K562 (cell line): Measurements from ENCODE around the gene SLC9A3. TPM values are rescaled to one million over a fixed set of nuclear protein-coding genes. Genes with fewer than 3 reads are reported as not detected.

Experiments
- ATAC-seq: fragments of 200-7000 bp; cut with Tn5 transposase; 3 replicates; pipeline ENCODE4 v1.9.1; 2020; ENCODE audit warnings: moderate library complexity
- BruUV-seq: library from RNA; stranded (reverse); fragments of 400-500 nt; replicated peaks from 2 replicates; lab custom pipeline; 2021; lab: Mats Ljungman, UMichigan
- CTCF ChIA-PET: fragments of 300-600 bp; formaldehyde crosslinking; extraction: SDS; loops from one replicate; lab custom pipeline; 2021; ENCODE audit warnings: low intra/inter-chr PET ratio; lab: Yijun Ruan, JAX
- POLR2A ChIA-PET: fragments of 300-600, 350-650 bp; sonication (Branson Sonifier 250); formaldehyde crosslinking; extraction: SDS; loops from one replicate; lab custom pipeline; 2021; ENCODE audit warnings: antibody characterized with exemption, inconsistent platforms; lab: Yijun Ruan, JAX
- DNase-seq, 4 experiments: peaks; one replicate each; pipeline versions ENCODE4 v3.0.0 to v3.0.0-alpha.2; 2011 to 2018; ENCODE audit warnings: low spot score in 3 of 4, mixed read lengths in 3 of 4; ENCODE audit errors: extremely low read depth in 1 of 4
- FAIRE-seq: peaks from 2 replicates; lab custom pipeline; 2011; peaks lifted over from hg19 to GRCh38; lab: Jason Lieb, UNC
- H2AFZ ChIP-seq: 2 replicates; pipeline ENCODE4 v1.6.0; 2011; ENCODE audit warnings: low read depth, low read length, control low read depth, inconsistent platforms
- H3K27ac ChIP-seq: fragments of 200-600 bp; 3 replicates; pipeline ENCODE4 v1.8.0; 2011; ENCODE audit warnings: low read depth, mild to moderate bottlenecking, control low read depth, inconsistent platforms, low read length, moderate library complexity, mixed read lengths; ENCODE audit errors: extremely low read depth
- H3K27me3 ChIP-seq, 2 experiments: fragments of 300-600 bp in 1 of 2; 2 replicates in 1 of 2; 3 replicates in 1 of 2; pipeline versions ENCODE4 v1.6.0 to v1.8.0; 2011; ENCODE audit warnings: inconsistent platforms in 2 of 2, low read length in 2 of 2, mild to moderate bottlenecking in 1 of 2, mixed read lengths in 1 of 2, moderate library complexity in 1 of 2; ENCODE audit not compliant: control insufficient read depth in 2 of 2, insufficient read depth in 2 of 2
- H3K36me3 ChIP-seq: fragments of 300-600 bp; 3 replicates; pipeline ENCODE4 v1.8.0; 2011; ENCODE audit warnings: mild to moderate bottlenecking, low read length, inconsistent platforms; ENCODE audit not compliant: control insufficient read depth, insufficient read depth
- H3K4me1 ChIP-seq, 2 experiments: fragments of 200-600 bp in 1 of 2; replicated peaks in 1 of 2; 2 replicates in 1 of 2; 3 replicates in 1 of 2; pipeline versions ENCODE4 v1.5.1 to v1.8.0; 2011; ENCODE audit warnings: inconsistent platforms in 2 of 2, low read length in 2 of 2, mild to moderate bottlenecking in 1 of 2, mixed read lengths in 1 of 2, moderate library complexity in 1 of 2; ENCODE audit not compliant: control insufficient read depth in 2 of 2, insufficient read depth in 2 of 2
- H3K4me2 ChIP-seq: 2 replicates; pipeline ENCODE4 v1.6.1; 2011; ENCODE audit warnings: low read length, control low read depth, inconsistent platforms, mixed read lengths; ENCODE audit not compliant: insufficient read depth
- H3K4me3 ChIP-seq: fragments of 200-600 bp; sonication (generic), shearing (Covaris generic); 2 replicates; pipeline ENCODE4 v1.5.1; 2016; ENCODE audit warnings: control low read depth, inconsistent platforms
- H3K79me2 ChIP-seq: fragments of 200-600 bp; 3 replicates; pipeline ENCODE4 v1.8.0; 2011; ENCODE audit warnings: low read length, inconsistent platforms; ENCODE audit not compliant: control insufficient read depth, insufficient read depth
- H3K9ac ChIP-seq, 2 experiments: 2 replicates each; pipeline versions ENCODE4 v1.6.0 to v1.6.1; 2011; ENCODE audit warnings: low read depth in 2 of 2, low read length in 2 of 2, control low read depth in 1 of 2, inconsistent platforms in 1 of 2, mild to moderate bottlenecking in 1 of 2, mixed read lengths in 1 of 2; ENCODE audit not compliant: insufficient read depth in 1 of 2
- H3K9me1 ChIP-seq: one replicate; pipeline ENCODE4 v1.6.0; 2011; ENCODE audit warnings: inconsistent platforms, mild to moderate bottlenecking, low read length, moderate library complexity; ENCODE audit not compliant: control insufficient read depth, insufficient read depth
- H3K9me3 ChIP-seq: replicated peaks from 2 replicates; pipeline ENCODE4 v1.5.1; 2011; ENCODE audit warnings: low read depth, low read length, inconsistent platforms; ENCODE audit not compliant: control insufficient read depth, insufficient read depth
- H4K20me1 ChIP-seq: replicated peaks from 2 replicates; pipeline ENCODE4 v1.6.1; 2011; ENCODE audit warnings: low read length, inconsistent platforms, mixed read lengths; ENCODE audit not compliant: control insufficient read depth, insufficient read depth
- ATF1 ChIP-seq, 2 experiments: fragments of 450-650 bp in 1 of 2; IDR thresholded peaks; 2 replicates each; pipeline ENCODE4 v1.6.1; 2016; ENCODE audit warnings: missing compliant biosample characterization in 1 of 2, missing genetic modification characterization in 1 of 2
- KDM2B ChIP-seq: fragments of 250-450 bp; sonication (Bioruptor Pico); IDR thresholded peaks from 2 replicates; pipeline ENCODE4 v1.8.0; 2021; ENCODE audit warnings: mild to moderate bottlenecking, moderate library complexity
- KDM4B ChIP-seq, 2 experiments: fragments of 450-650 bp in 1 of 2; sonication (generic) in 1 of 2; IDR thresholded peaks; 2 replicates each; pipeline ENCODE4 v1.6.1; 2016 to 2017; ENCODE audit warnings: borderline replicate concordance in 2 of 2, antibody characterized with exemption in 1 of 2, low read depth in 1 of 2, mild to moderate bottlenecking in 1 of 2
- KLF1 ChIP-seq: fragments of 450-650 bp; IDR thresholded peaks from 2 replicates; pipeline ENCODE4 v1.6.1; 2016; ENCODE audit warnings: missing genetic modification characterization, missing compliant biosample characterization
- L3MBTL2 ChIP-seq: fragments of 450-650 bp; IDR thresholded peaks from 2 replicates; pipeline ENCODE4 v1.6.1; 2016; ENCODE audit warnings: mild to moderate bottlenecking, moderate library complexity
- MIER1 ChIP-seq: fragments of 450-650 bp; IDR thresholded peaks from 2 replicates; pipeline ENCODE4 v1.6.1; 2016; ENCODE audit warnings: antibody characterized with exemption, mild to moderate bottlenecking, low read depth
- NCOA1 ChIP-seq: fragments of 450-650 bp; IDR thresholded peaks from 2 replicates; pipeline ENCODE4 v1.6.1; 2016; ENCODE audit warnings: low read depth
- SRSF7 ChIP-seq: fragments of 200-400 bp; formaldehyde crosslinking; optimal IDR thresholded peaks from 2 replicates; pipeline ENCODE3; 2017; ENCODE audit warnings: mild to moderate bottlenecking, low read depth, low read length
- TEAD4 ChIP-seq, 2 experiments: sonication (generic) in 1 of 2; formaldehyde crosslinking in 1 of 2; IDR thresholded peaks; 2 replicates each; pipeline versions ENCODE4 v1.6.1 to v1.8.0; 2012 to 2022; ENCODE audit warnings: borderline replicate concordance in 1 of 2, inconsistent platforms in 1 of 2, low read length in 1 of 2, mild to moderate bottlenecking in 1 of 2, missing genetic modification reagents in 1 of 2
- whole genome bisulfite sequencing: fragments of 100-300 bp; shearing (Covaris generic); methylation state at CpG from one replicate; pipeline ENCODE4 v1.1.6; 2016; ENCODE audit warnings: low coverage, mixed read lengths; ENCODE audit not compliant: insufficient coverage; ENCODE audit errors: missing lambda C conversion rate; 5-methylcytosine and 5-hydroxymethylcytosine counted together
- in situ Hi-C: fragments of 300-500 bp; cut with MboI; formaldehyde crosslinking; loops from 4 replicates; pipeline ENCODE4 v1.15.0; 2018; ENCODE audit warnings: inconsistent platforms, mixed read lengths
- intact Hi-C: fragments of 100-400 bp; cut with micrococcal nuclease; formaldehyde crosslinking; loops from 2 replicates; pipeline ENCODE4 v1.14.2; 2022
- polyA plus RNA-seq, 8 experiments: library from polyadenylated mRNA; depleted of rRNA in 4 of 8; stranded (reverse) in 5 of 8; unstranded in 3 of 8; fragments of >200 nt; fragmentation: Nextera tagmentation in 2 of 8; fragmentation: Illumina TruSeq in 1 of 8; extraction: Ambion mirVana in 2 of 8; extraction: Trizol in 1 of 8; gene quantifications; 2 replicates each; pipeline versions ENCODE4 v1.2.1 to v1.2.3, GENCODE V29; 2011 to 2014; ENCODE audit warnings: inconsistent platforms in 1 of 8, missing spikeins in 1 of 8
- total RNA-seq, 7 experiments: library from RNA; depleted of rRNA in 6 of 7; stranded (reverse); fragments of >200 nt in 6 of 7; fragmentation: Illumina TruSeq in 2 of 7; extraction: Trizol in 2 of 7; gene quantifications; 2 replicates each; pipeline versions ENCODE4 v1.2.1 to v1.2.3, GENCODE V29; 2011 to 2021; ENCODE audit warnings: low replicate concordance in 1 of 7
- TF ChIP-seq, protein P1 (sequence below): fragments of 450-650 bp; IDR thresholded peaks from 2 replicates; pipeline ENCODE4 v1.6.1; 2016; ENCODE audit warnings: missing biosample characterization, missing genetic modification characterization
- TF ChIP-seq, protein P2 (sequence below), 2 experiments: fragments of 450-650 bp in 1 of 2; sonication (generic) in 1 of 2; formaldehyde crosslinking in 1 of 2; IDR thresholded peaks; 2 replicates each; pipeline versions ENCODE4 v1.7.1 to v1.9.0; 2016 to 2022; ENCODE audit warnings: inconsistent platforms in 1 of 2, mild to moderate bottlenecking in 1 of 2, missing genetic modification reagents in 1 of 2

SLC9A3 gene
- total and polyA plus RNA-seq, 9 of the 15 experiments (the other 6 are each of a cell fraction or from before 2014, with no cell fraction given) = 1.5 to 5.8 (median 3.7) TPM; not detected in 2

DNA sequence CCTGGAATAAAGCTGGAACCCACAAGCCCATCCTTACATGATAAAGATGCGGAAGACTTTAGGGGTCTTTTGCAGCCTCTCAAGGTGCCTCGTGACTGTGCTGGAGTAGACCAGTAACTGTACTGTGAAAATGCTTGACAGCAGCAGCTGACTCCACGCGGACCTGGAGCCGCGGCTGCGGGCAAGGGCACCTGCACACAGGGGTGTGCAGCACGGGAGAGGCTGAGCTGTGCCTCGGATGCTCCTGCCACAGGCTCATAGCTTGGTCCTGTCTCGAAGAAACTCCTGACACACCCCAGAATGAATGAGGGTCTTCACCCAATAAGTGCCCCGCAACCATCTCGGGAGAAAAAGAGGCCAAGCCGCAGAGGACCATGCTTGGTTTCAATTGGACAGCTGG, 47.5 kb upstream of the SLC9A3 start (continued):
- TF ChIP-seq ATF1 (CRISPR knock-in tag; IDR thresholded peaks at IDR 0.05) (no peak), ATF1 (tag; IDR thresholded peaks at IDR 0.05) (no peak), KLF1 (tag) (no peak), KDM2B (CRISPR knock-in tag) (no peak), SRSF7 (no peak)
- TF ChIP-seq, all 486 proteins: peak for 0

DNA sequence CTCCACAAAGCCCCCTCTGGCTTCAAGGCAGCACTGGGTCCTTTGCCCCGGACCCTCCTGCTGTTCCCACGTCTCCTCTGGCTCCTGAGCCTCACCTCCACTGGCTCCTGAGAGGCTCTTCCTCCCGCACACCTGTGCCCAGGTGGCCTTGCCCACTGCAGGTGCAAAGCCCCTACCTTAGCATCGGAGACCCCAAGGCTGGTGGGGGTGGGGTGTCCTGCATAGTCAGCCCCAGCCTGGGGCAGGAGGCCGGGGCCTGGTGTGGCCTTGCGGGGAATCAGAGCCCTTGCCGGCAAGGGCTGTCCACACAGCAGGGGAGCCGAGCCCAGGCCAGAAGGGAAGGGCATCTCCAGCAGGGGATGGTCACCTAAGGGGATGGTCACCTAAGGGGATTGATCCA, 46.6 kb upstream of the SLC9A3 start:
- in situ Hi-C loops (no loop called here), intact Hi-C loops (no loop called here)
- FAIRE-seq (no peak), DNase-seq (no peak), ATAC-seq (no peak)
- H3K4me1 ChIP-seq = peaks cover 0 to 30% of the 10 kb centered on the region in 2 experiments; a peak in 2 of 5 replicates
- H3K9me1 ChIP-seq = no peaks in the 10 kb centered on the region
- H3K27ac ChIP-seq = no peak overlapping the region
- H3K79me2 ChIP-seq = no peaks in the 10 kb centered on the region
- no peak overlapping the region for H3K4me2 ChIP-seq
- ChIA-PET POLR2A (interaction anchor here (1.2 to 1.5 kb wide), 2 partner anchors 11 to 34 kb away, joined by 3 to 4 read pairs; no protein-coding TSS in a partner anchor), CTCF (no interaction called here)
- WGBS = 2% methylated on average over 8 of the region's 8 CpGs
- no peaks in the 10 kb centered on the region for H3K36me3 ChIP-seq
- no peak overlapping the region for H3K9ac ChIP-seq
- no peak overlapping the region for H2AFZ ChIP-seq
- no peak overlapping the region for H3K4me3 ChIP-seq
- no peaks in the 10 kb centered on the region for H4K20me1 ChIP-seq
- H3K9me3 ChIP-seq = no peaks in the 10 kb centered on the region
- peaks cover 55 to 87% of the 10 kb centered on the region in 2 experiments for H3K27me3 ChIP-seq
- BruUV-seq = no TSS peak
- TF ChIP-seq TEAD4 (IDR thresholded peaks at IDR 0.05; ENCODE audit: low read length) (no peak), TEAD4 (CRISPR knock-in tag; IDR thresholded peaks at IDR 0.05; ENCODE audit: borderline replicate concordance) (no peak), KDM4B (IDR thresholded peaks at IDR 0.05; ENCODE audit: borderline replicate concordance in 2 of 2, low read depth in 1 of 2) (no peak), NCOA1 (no peak), MIER1 (no peak), L3MBTL2 (no peak)
- TF ChIP-seq, protein P1, sequence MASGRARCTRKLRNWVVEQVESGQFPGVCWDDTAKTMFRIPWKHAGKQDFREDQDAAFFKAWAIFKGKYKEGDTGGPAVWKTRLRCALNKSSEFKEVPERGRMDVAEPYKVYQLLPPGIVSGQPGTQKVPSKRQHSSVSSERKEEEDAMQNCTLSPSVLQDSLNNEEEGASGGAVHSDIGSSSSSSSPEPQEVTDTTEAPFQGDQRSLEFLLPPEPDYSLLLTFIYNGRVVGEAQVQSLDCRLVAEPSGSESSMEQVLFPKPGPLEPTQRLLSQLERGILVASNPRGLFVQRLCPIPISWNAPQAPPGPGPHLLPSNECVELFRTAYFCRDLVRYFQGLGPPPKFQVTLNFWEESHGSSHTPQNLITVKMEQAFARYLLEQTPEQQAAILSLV = no peak
- TF ChIP-seq, protein P2, sequence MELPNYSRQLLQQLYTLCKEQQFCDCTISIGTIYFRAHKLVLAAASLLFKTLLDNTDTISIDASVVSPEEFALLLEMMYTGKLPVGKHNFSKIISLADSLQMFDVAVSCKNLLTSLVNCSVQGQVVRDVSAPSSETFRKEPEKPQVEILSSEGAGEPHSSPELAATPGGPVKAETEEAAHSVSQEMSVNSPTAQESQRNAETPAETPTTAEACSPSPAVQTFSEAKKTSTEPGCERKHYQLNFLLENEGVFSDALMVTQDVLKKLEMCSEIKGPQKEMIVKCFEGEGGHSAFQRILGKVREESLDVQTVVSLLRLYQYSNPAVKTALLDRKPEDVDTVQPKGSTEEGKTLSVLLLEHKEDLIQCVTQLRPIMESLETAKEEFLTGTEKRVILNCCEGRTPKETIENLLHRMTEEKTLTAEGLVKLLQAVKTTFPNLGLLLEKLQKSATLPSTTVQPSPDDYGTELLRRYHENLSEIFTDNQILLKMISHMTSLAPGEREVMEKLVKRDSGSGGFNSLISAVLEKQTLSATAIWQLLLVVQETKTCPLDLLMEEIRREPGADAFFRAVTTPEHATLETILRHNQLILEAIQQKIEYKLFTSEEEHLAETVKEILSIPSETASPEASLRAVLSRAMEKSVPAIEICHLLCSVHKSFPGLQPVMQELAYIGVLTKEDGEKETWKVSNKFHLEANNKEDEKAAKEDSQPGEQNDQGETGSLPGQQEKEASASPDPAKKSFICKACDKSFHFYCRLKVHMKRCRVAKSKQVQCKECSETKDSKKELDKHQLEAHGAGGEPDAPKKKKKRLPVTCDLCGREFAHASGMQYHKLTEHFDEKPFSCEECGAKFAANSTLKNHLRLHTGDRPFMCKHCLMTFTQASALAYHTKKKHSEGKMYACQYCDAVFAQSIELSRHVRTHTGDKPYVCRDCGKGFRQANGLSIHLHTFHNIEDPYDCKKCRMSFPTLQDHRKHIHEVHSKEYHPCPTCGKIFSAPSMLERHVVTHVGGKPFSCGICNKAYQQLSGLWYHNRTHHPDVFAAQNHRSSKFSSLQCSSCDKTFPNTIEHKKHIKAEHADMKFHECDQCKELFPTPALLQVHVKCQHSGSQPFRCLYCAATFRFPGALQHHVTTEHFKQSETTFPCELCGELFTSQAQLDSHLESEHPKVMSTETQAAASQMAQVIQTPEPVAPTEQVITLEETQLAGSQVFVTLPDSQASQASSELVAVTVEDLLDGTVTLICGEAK (IDR thresholded peaks at IDR 0.05) = no peak
- TF ChIP-seq, protein P2 (CRISPR knock-in tag; IDR thresholded peaks at IDR 0.05) = no peak
